SH-SY5Y (cell line): ENCODE results near the gene RASGEF1B.

ENCODE experiments used
- GATA2 ChIP-seq: IDR thresholded peaks from 2 replicates; pipeline ENCODE4 v1.6.1; 2011; ENCODE audit warnings: mild to moderate bottlenecking, low read depth, low read length
- GATA3 ChIP-seq: IDR thresholded peaks from 2 replicates; pipeline ENCODE4 v1.6.1; 2011; ENCODE audit warnings: low read depth, mild to moderate bottlenecking, low read length, moderate library complexity

DNA sequence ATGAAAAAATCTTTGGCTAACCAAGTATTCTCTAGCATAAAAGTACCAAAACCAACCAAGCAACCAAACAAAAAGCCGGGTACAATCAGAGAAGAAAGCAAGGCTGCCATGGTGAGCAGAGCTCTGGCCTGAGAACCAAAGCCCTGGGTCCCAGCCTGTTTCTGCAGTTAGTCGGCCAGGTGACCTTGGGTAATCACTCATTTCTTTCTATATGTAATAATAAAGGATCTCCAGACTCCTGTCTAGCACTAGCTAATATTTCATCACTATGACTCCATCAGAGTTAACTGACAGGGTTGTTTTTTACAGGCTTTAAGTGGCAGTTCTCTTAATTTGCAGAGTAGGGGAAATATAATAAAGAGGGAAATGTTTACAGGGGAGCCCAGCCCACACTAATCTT, 34.0 kb upstream of the RASGEF1B start:
- TF ChIP-seq GATA3 (no peak), GATA2 (no peak)
